HL-60 (cell line): ENCODE data around the gene CABP2.

Experiments
- DNase-seq, 2 experiments: peaks; one replicate each; pipeline ENCODE4 v3.0.0-alpha.2; 2010 to 2020; ENCODE audit warnings: low read depth in 1 of 2, low spot score in 1 of 2
- H3K27ac ChIP-seq: fragments of 250-450 bp; sonication (Bioruptor Pico); replicated peaks from 2 replicates; pipeline ENCODE4 v1.5.1; 2020; ENCODE audit warnings: mild to moderate bottlenecking, moderate library complexity
- H3K27me3 ChIP-seq: fragments of 250-450 bp; sonication (Bioruptor Pico); 2 replicates; pipeline ENCODE4 v1.5.1; 2021; ENCODE audit warnings: mild to moderate bottlenecking, moderate library complexity; ENCODE audit not compliant: insufficient read depth, poor library complexity, severe bottlenecking
- H3K4me3 ChIP-seq: replicated peaks from 2 replicates; pipeline ENCODE4 v1.5.1; 2011; ENCODE audit warnings: mild to moderate bottlenecking, control low read depth, low read length; ENCODE audit not compliant: insufficient read depth
- GABPA ChIP-seq: IDR thresholded peaks from 2 replicates; pipeline ENCODE4 v1.6.1; 2012; ENCODE audit warnings: low read depth
- POLR2AphosphoS5 ChIP-seq: IDR thresholded peaks from 2 replicates; pipeline ENCODE4 v1.6.1; 2012; ENCODE audit warnings: low read depth
- SPI1 ChIP-seq: IDR thresholded peaks from 2 replicates; pipeline ENCODE4 v1.6.1; 2012; ENCODE audit warnings: low read depth, mild to moderate bottlenecking, borderline replicate concordance
- TF ChIP-seq, protein P1 (sequence below): IDR thresholded peaks from 2 replicates; pipeline ENCODE4 v1.6.1; 2012; ENCODE audit warnings: low read depth; ENCODE audit not compliant: insufficient replicate concordance
- TF ChIP-seq, protein P2 (sequence below): IDR thresholded peaks from one replicate; pipeline ENCODE4 v1.5.1; 2011; ENCODE audit warnings: low read length, control low read depth, inconsistent platforms; ENCODE audit not compliant: insufficient read depth

Gene CABP2

DNA sequence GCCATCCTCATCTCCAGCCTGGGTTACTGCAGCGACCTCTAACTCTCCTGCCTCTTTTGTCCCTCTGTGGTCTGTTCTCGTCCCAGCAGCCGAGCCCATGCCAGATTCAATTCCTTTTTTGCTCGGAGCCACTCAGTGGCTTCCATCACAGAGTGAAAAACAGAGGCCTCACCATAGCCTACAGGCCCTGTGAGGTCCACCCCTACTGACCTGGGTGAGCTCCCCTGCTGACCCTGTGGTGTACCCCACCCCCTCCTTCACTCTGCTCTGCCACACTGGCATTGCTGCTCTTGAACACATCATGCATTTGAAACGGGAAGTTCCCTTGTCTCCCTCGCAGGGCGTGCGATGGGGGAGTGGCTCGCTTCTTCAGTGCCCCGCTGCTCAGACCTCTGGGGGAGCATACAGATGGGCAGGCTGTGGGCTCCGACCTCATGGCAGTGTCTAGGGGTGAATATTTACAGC, 38.4 kb downstream of the CABP2 start:
- H3K27ac ChIP-seq = no peak overlapping the region
- peak; percentile 47; the same call in 1 of the 2 replicates for TF ChIP-seq SPI1
- TF ChIP-seq, protein P1, sequence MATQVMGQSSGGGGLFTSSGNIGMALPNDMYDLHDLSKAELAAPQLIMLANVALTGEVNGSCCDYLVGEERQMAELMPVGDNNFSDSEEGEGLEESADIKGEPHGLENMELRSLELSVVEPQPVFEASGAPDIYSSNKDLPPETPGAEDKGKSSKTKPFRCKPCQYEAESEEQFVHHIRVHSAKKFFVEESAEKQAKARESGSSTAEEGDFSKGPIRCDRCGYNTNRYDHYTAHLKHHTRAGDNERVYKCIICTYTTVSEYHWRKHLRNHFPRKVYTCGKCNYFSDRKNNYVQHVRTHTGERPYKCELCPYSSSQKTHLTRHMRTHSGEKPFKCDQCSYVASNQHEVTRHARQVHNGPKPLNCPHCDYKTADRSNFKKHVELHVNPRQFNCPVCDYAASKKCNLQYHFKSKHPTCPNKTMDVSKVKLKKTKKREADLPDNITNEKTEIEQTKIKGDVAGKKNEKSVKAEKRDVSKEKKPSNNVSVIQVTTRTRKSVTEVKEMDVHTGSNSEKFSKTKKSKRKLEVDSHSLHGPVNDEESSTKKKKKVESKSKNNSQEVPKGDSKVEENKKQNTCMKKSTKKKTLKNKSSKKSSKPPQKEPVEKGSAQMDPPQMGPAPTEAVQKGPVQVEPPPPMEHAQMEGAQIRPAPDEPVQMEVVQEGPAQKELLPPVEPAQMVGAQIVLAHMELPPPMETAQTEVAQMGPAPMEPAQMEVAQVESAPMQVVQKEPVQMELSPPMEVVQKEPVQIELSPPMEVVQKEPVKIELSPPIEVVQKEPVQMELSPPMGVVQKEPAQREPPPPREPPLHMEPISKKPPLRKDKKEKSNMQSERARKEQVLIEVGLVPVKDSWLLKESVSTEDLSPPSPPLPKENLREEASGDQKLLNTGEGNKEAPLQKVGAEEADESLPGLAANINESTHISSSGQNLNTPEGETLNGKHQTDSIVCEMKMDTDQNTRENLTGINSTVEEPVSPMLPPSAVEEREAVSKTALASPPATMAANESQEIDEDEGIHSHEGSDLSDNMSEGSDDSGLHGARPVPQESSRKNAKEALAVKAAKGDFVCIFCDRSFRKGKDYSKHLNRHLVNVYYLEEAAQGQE = no peak
- DNase-seq = peak; percentile 51 to 76
- no peaks in the 10 kb centered on the region for H3K27me3 ChIP-seq
- H3K4me3 ChIP-seq = no peak overlapping the region

DNA sequence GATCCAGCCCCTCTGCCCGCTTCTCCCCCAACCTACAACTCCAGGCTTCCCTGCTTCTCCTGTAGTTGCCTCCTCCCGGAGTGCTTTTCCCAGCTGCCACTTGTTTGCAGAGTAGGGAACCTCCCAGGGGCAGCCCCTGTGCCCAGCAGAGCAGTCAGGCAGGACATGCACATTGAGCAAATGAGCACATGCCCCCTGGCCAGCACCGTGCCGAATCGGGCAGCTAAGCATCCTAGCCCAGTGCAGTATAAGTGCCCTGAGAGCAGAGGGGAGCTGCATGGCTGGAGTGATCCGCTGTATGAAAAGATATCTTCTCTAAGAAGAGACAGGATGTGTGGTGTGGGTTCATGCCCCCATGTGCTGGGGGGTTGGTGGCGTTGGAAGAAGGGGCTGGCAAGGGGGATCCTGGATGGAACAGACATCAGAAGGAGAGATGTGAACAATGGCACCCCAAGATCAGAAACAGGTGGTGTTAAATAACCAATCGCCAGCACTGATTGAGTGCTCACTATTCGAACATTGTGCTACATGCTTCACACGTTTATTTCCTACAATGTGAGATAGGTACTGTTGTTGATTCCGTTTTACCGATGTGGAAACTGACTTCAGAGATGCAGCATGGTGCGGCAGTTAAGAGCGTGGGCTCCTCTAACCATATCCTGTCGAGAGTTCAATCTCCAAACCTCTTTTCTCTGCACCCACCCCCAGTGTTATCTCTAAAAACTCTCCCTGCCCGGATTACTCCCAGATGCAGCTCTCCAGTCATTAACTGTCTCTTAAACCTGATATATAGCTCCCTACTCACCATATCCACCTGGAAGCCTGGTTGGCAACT, 39.2 kb downstream of the CABP2 start:
- DNase-seq = no peak
- TF ChIP-seq, protein P2, sequence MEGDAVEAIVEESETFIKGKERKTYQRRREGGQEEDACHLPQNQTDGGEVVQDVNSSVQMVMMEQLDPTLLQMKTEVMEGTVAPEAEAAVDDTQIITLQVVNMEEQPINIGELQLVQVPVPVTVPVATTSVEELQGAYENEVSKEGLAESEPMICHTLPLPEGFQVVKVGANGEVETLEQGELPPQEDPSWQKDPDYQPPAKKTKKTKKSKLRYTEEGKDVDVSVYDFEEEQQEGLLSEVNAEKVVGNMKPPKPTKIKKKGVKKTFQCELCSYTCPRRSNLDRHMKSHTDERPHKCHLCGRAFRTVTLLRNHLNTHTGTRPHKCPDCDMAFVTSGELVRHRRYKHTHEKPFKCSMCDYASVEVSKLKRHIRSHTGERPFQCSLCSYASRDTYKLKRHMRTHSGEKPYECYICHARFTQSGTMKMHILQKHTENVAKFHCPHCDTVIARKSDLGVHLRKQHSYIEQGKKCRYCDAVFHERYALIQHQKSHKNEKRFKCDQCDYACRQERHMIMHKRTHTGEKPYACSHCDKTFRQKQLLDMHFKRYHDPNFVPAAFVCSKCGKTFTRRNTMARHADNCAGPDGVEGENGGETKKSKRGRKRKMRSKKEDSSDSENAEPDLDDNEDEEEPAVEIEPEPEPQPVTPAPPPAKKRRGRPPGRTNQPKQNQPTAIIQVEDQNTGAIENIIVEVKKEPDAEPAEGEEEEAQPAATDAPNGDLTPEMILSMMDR = no peak
- TF ChIP-seq POLR2AphosphoS5 (no peak), SPI1 (no peak), GABPA (no peak)
- TF ChIP-seq, protein P1 = no peak
- Histone ChIP-seq H3K27ac (no peak overlapping the region), H3K27me3 (no peaks in the 10 kb centered on the region), H3K4me3 (no peak overlapping the region)

DNA sequence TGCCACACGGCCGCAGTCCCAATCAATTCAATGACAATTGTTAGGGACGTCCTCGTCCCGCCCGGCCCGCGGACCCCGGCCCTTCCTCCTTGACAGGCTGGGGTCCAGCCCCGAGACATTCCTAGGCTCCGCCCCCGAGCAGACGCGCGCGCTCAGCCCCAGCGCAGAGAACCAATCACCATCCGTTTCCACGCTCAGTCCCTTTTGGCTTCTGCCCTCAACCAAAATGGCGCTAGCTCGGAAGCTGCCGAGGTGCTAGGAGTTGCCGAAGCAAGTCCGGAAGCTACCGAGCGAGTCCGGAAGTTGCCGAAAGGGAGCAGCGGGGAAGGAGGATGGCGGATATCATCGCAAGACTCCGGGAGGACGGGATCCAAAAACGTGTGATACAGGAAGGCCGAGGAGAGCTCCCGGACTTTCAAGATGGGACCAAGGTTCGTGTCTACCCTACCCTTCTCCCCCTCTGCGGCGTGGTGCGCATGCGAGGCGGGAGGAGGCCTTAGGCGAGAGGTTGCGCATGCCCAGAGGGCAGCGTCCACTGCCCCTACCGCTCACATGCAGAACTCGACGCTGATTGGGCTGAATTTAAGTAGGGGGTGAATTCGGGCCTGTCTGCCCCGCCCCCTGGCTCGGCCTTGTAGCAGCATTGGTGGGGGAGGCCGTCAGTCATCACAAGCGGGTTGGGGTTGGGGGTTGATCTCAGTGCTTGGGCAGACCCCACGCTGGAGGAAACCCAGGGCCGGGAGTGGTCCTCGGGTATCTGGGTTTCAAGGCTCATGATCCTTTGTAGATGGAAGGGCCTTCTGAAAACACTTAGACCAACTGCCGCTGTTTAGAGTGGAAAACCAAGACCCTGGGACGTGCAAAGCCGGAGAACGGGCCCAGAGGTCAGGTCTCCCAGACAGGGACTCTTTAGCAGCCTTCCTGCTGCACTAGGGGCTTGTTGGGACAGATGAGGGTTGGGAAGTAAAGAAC, 40.1 kb downstream of the CABP2 start, which contains the start of gene AIP:
Gene AIP, plus strand, starts transcription at position 200 of the 972 bp plus-strand sequence. Its CDS starts 133 bp downstream, at position 333.
- H3K4me3 ChIP-seq = peak within 1 kb of the TSS; percentile 48
- TF ChIP-seq, protein P1 = peak; percentile 36
- TF ChIP-seq, protein P2 = no peak
- TF ChIP-seq POLR2AphosphoS5 = peak; percentile 68
- TF ChIP-seq SPI1 = no peak
- no peak for TF ChIP-seq GABPA
- DNase-seq = peak; percentile 98 to 99
- H3K27me3 ChIP-seq = no peaks in the 10 kb centered on the region
- peak within 1 kb of the TSS; percentile 66 for H3K27ac ChIP-seq
